ENCODE results near the gene CHCHD3.

DNA sequence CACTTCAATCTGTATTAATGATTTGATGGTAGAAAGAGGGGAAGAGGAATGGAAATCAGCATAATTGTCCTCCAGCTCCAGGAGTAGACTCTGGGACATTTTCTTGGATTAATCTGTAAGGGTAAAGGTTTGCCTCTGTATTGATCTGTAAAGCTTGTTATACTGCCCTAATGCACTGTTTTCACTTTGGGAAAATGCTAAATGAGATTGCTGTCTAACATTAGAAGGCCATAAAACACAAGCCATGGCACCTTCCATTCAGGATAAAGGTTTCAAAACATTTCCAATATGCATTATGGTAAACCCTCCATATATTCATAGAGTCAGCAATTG, 282.8 kb downstream of the CHCHD3 start:
- TF ChIP-seq POLR2AphosphoS5 (IDR thresholded peaks at IDR 0.05; ENCODE audit: low read depth, low read length) (no peak), TAF1 (IDR thresholded peaks at IDR 0.05; ENCODE audit: borderline replicate concordance, insufficient read depth, low read length) (no peak), SIN3A (IDR thresholded peaks at IDR 0.05; ENCODE audit: borderline replicate concordance, insufficient read depth, low read length) (no peak), FOXP2 (optimal IDR thresholded peaks at IDR 0.05; ENCODE audit: borderline replicate concordance, extremely low read depth, extremely low read length, insufficient read depth) (no peak)
- TF ChIP-seq, protein P1, sequence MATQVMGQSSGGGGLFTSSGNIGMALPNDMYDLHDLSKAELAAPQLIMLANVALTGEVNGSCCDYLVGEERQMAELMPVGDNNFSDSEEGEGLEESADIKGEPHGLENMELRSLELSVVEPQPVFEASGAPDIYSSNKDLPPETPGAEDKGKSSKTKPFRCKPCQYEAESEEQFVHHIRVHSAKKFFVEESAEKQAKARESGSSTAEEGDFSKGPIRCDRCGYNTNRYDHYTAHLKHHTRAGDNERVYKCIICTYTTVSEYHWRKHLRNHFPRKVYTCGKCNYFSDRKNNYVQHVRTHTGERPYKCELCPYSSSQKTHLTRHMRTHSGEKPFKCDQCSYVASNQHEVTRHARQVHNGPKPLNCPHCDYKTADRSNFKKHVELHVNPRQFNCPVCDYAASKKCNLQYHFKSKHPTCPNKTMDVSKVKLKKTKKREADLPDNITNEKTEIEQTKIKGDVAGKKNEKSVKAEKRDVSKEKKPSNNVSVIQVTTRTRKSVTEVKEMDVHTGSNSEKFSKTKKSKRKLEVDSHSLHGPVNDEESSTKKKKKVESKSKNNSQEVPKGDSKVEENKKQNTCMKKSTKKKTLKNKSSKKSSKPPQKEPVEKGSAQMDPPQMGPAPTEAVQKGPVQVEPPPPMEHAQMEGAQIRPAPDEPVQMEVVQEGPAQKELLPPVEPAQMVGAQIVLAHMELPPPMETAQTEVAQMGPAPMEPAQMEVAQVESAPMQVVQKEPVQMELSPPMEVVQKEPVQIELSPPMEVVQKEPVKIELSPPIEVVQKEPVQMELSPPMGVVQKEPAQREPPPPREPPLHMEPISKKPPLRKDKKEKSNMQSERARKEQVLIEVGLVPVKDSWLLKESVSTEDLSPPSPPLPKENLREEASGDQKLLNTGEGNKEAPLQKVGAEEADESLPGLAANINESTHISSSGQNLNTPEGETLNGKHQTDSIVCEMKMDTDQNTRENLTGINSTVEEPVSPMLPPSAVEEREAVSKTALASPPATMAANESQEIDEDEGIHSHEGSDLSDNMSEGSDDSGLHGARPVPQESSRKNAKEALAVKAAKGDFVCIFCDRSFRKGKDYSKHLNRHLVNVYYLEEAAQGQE (IDR thresholded peaks at IDR 0.05; ENCODE audit: insufficient read depth in 1 of 2, low read depth in 2 of 2, low read length in 2 of 2), result no peak
